IPS-18a (cell line): ENCODE results near the gene RNU1-3.
"Not testable (repeated sequence)": the region's sequence is repeated elsewhere in the genome, so short reads cannot be mapped to it uniquely, and the experiment has no call there.

Experiments used
- H3K27ac ChIP-seq: one replicate; pipeline ENCODE4 v1.5.1; 2013; ENCODE audit warnings: low read length
- H3K27me3 ChIP-seq: one replicate; pipeline ENCODE4 v1.6.1; 2013; ENCODE audit warnings: mild to moderate bottlenecking, low read length; ENCODE audit not compliant: control insufficient read depth, insufficient read depth
- H3K36me3 ChIP-seq: one replicate; pipeline ENCODE4 v1.6.1; 2013; ENCODE audit warnings: low read depth, low read length; ENCODE audit not compliant: control insufficient read depth
- H3K4me1 ChIP-seq: one replicate; pipeline ENCODE4 v1.6.1; 2013; ENCODE audit warnings: low read depth, low read length; ENCODE audit not compliant: control insufficient read depth
- H3K4me3 ChIP-seq: one replicate; pipeline ENCODE4 v1.5.1; 2013; ENCODE audit warnings: low read length
- H3K9ac ChIP-seq: one replicate; pipeline ENCODE4 v1.6.1; 2013; ENCODE audit warnings: mild to moderate bottlenecking, low read length, moderate library complexity
- H3K9me3 ChIP-seq: one replicate; pipeline ENCODE4 v1.6.1; 2013; ENCODE audit warnings: low read depth, low read length; ENCODE audit not compliant: control insufficient read depth

RNU1-3 gene

DNA sequence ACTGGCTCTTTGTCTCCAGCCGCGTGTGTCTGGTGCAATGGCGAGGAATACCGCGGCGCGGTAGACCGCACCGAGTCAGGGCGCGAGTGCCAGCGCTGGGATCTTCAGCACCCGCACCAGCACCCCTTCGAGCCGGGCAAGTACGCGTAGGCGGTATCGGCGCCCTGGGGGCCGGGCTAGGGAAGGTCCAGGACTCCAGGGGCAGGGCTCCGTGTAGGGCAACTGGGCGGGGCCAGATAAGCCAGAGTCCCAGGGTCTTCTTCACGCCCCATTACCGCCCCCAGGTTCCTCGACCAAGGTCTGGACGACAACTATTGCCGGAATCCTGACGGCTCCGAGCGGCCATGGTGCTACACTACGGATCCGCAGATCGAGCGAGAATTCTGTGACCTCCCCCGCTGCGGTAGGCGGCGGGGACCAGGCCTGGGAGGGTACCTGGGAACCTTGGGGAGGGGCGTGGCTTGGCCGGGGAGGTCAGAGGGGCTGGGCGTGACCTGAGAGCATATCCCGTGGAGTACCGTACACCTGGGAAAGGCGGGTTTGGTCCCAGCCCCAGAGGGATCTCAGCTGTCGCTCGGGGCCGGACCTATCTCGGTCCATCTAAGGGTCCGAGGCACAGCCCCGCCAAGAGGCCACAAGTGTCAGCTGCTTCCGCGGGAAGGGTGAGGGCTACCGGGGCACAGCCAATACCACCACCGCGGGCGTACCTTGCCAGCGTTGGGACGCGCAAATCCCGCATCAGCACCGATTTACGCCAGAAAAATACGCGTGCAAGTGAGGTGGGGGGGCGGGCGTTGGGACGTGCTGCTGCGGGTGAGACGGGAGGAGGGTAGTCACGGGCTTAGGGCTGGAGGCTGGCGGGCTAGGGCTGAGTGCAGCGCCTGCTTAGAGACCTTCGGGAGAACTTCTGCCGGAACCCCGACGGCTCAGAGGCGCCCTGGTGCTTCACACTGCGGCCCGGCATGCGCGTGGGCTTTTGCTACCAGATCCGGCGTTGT, 19.3 kb downstream of the RNU1-3 start:
- peak overlapping the region; percentile 39 for H3K4me3 ChIP-seq
- H3K4me1 ChIP-seq, H3K36me3 ChIP-seq, H3K9ac ChIP-seq, H3K27ac ChIP-seq, H3K9me3 ChIP-seq: not testable (repeated sequence)
- H3K27me3 ChIP-seq, result peaks cover 21% of the 10 kb centered on the region

DNA sequence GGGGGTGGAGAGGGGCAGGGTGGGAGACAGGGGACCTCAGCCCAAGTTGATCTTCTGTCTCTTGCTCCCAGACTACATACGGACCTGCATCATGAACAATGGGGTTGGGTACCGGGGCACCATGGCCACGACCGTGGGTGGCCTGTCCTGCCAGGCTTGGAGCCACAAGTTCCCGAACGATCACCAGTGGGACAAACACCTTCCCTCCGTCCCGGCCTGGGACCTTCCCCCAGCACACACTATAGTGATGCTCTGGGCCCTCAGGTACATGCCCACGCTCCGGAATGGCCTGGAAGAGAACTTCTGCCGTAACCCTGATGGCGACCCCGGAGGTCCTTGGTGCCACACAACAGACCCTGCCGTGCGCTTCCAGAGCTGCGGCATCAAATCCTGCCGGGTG, 20.0 kb downstream of the RNU1-3 start:
- not testable (repeated sequence) for H3K9me3 ChIP-seq, H3K4me1 ChIP-seq, H3K9ac ChIP-seq, H3K36me3 ChIP-seq, H3K27ac ChIP-seq, H3K4me3 ChIP-seq
- H3K27me3 ChIP-seq, result peaks cover 21% of the 10 kb centered on the region

DNA sequence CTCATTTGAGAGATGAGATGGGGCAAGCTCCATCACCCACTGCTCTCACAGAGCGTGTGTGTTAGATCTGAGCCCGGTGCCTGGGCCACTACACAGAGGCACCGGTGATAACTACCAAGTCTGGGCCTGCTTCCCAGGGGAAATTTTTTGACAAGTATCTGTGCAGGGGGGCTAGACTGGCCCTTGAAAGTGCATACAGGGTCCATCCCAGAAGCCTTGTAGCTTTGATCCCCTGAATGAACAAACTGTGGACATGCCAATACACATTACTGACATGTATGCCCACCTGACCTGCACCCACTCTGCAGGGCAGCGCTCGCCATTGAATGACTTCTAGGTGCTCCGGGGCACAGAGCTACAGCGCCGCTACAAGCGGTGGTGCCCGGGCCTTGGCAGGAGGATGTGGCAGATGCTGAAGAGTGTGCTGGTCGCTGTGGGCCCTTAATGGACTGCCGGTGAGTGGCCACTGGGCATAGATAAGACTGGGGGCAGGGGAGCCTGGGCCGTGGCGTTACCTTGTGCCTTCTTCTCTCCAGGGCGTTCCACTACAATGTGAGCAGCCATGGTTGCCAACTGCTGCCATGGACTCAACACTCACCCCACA, 20.6 kb downstream of the RNU1-3 start:
- H3K4me3 ChIP-seq, H3K27ac ChIP-seq, H3K4me1 ChIP-seq, H3K9me3 ChIP-seq, H3K9ac ChIP-seq, H3K36me3 ChIP-seq: not testable (repeated sequence)
- peaks cover 21% of the 10 kb centered on the region for H3K27me3 ChIP-seq

DNA sequence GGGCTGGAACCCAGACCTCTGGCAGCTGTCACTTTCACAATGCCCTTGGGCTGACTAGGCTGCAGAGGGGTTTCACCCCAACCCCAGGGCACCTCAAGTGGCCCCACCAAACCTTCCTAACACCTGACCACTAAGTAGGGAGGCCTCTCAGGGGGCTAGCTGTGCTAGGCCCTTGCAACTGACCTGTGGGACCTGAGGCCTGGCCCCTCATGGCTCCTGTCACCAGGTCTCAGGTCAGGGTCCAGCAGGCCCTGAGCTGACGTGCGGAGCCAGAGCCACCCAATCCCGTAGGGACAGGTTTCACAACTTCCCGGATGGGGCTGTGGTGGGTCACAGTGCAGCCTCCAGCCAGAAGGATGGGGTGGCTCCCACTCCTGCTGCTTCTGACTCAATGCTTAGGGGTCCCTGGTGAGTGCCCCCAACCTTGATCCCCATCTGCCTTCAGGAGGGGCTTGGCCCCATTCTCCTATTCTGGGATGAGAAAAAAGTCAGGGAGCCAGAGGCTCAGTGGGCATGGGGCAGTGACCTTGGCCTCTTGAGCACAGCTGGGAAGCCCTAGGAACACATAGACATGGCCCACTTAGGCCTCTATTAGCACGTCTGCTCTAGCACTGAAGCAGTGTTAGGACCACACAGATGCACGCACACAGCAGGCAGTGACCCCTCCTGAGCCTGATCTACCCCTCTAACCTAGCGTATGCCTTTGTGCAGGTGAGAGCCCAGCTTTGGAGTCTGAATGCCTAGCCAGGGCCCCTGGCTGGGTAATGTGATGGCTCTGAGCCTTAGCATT, 21.3 kb downstream of the RNU1-3 start:
- Histone ChIP-seq H3K27me3 (peaks cover 21% of the 10 kb centered on the region), H3K4me3 (peak overlapping the region; percentile 84)
- not testable (repeated sequence) for H3K4me1 ChIP-seq, H3K27ac ChIP-seq, H3K9me3 ChIP-seq, H3K36me3 ChIP-seq, H3K9ac ChIP-seq

DNA sequence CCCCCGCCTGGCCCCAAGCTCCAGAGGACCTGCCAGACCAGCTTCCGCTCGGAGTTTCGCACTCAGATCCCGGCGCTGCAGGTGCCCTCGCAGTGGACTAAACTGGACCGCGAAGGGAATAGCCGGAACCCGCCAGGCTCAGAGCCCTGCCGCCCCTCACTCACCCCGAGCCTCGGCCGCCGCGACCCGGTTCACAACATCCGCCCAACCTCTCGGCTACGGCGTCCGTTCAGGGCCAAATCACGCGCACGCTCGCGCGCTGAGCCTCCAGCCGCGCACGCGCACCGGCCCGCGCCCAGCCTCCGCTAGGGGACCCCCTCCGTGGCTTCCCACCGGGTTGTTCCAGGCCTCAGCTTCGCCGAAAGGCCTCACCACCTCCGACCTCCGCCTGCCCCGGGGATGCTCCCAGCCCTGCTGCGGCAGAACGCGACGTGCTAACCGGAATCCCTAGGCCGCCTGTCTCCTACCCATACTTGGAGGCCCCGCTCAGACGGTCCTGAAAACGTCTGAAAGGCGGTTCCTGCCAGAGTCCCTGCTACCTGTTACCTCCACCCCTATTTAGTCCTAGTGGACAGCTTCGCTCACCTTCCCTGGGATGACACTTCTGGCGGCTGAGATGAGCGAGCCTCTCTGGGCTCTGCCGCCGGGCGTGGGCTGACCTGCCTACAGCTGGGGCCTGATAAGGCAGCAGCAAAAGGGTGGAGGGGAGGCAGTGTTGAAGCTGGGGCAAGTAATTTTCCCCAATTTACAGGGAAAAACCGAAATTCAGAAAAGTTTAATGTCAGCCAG, 22.1 kb downstream of the RNU1-3 start:
- H3K9me3 ChIP-seq, H3K36me3 ChIP-seq, H3K27ac ChIP-seq, H3K4me1 ChIP-seq: not testable (repeated sequence)
- H3K4me3 ChIP-seq, result peak overlapping the region; percentile 84
- H3K27me3 ChIP-seq, result peaks cover 21% of the 10 kb centered on the region
- H3K9ac ChIP-seq, result peak overlapping the region; percentile 73

DNA sequence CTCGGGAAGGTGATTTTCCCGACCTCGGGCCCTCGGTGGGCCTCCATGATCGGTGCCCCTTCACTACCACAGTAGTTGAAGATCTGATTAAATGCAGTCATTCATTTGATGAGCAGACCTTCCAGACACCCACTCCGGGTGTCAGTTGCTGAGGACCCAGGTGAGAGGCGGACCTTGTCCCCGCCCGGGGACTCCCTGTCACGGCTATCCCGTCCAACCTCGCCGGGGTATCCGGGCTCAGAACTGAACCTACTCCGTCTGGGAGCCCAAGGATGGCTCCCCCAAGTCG, 22.6 kb downstream of the RNU1-3 start:
- Histone ChIP-seq H3K4me1 (no peaks in the 10 kb centered on the region), H3K36me3 (no peaks in the 10 kb centered on the region), H3K9me3 (no peaks in the 10 kb centered on the region), H3K4me3 (peak overlapping the region; percentile 84), H3K27me3 (peaks cover 18% of the 10 kb centered on the region), H3K9ac (peak overlapping the region; percentile 73), H3K27ac (no peak overlapping the region)

DNA sequence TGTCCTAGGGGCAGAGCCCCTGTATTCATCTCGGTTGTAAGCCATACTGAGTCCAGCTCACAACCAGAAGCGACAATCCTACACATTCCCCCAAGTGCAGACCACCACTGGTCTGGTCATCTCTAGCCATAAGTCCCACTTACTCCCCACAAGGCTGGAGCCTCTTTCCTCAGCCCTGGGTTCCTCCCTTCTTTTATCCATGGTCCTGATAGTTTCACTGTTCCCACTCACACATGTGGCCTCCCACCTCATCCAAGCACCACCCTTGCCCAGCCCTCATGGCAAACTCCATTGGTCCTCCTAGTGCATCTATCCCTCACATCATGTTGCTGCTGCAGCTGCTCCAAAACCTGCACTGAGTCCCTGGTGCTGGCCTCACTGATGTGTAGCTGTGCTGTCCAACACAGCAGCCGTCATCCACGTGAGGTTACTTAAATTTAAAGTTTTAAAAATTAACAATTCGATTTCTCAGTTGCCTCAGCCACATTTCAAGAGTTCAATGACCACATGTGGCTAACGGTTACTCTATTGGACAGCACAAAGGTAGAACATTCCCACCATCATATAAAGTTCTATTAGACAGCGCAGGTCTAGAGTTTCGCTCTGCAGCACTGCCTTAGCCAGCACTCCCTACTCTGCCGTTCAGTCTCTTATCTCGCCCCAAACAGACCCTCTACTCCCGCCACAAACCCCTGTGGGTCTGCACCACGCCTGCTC, 23.1 kb downstream of the RNU1-3 start:
- not testable (repeated sequence) for H3K4me1 ChIP-seq, H3K27ac ChIP-seq, H3K9me3 ChIP-seq, H3K36me3 ChIP-seq
- Histone ChIP-seq H3K9ac (peak overlapping the region; percentile 73), H3K4me3 (peak overlapping the region; percentile 84), H3K27me3 (peaks cover 14% of the 10 kb centered on the region)

DNA sequence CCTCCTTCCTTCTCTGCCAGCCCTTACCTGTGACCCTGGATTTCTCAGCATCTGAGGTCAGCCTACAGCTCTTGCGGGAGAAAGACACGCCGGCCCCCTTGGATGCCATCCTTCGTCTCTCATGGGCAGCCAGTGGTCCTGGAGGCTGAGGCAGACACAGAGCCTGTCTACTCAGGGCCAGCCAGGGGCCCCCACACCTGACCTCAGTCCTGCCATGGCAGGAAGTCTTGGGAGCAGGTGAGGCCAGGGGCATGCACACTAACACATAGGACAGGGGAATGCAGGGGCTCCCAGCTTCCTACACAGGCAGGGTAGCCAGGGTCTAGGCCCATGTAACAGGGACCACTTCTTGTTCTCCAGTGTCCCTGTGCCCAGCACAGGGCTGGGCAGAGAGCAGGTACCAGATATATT, 23.7 kb downstream of the RNU1-3 start:
- H3K27me3 ChIP-seq, H3K27ac ChIP-seq, H3K9ac ChIP-seq, H3K4me1 ChIP-seq, H3K4me3 ChIP-seq, H3K9me3 ChIP-seq, H3K36me3 ChIP-seq: not testable (repeated sequence)

DNA sequence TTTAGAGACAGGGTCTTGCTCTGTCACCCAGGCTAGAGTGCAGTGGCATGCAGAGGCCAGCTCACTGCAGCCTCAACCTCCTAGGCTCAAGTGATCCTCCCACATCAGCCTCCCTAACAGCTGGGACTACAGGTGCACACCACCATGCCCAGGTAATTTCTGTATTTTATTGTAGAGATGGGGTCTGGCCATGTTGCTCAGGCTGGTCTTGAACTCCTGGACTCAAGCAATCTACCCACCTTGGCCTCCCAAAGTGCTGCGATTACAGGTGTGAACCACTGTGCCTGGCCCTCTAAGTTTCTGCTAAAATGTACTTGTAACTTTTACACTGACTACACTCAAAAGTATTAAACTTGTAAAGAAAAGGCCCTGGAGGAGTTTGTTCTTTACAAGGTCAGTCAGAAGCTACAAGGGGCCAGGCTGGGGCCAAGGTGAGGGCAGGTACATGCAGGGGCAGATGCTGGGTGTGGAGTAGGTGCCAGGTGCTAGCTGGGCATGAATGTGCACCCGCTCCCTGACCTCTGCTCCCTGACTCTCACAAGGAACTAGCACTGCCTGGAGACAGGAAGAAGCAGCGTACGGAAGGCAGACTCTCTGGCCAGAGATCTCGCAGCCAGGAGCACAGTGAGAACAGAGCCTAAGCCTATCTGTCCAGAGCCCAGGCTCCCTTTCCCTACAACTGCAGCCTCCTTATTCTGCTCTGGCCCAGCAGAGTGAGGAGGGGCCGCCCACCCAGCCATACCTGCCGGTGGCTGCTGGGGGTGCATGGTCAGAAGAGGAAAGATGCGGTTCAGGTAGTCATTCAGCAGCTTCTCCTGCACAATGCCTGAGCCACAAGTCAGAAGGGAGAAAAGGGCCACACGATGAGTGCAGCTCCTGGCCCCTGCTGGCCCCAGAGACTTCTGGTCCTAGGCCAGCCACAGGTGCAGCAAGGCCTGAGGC, 24.5 kb downstream of the RNU1-3 start:
- H3K4me3 ChIP-seq, H3K9me3 ChIP-seq, H3K4me1 ChIP-seq, H3K9ac ChIP-seq, H3K27me3 ChIP-seq, H3K27ac ChIP-seq, H3K36me3 ChIP-seq: not testable (repeated sequence)
